NCI-H345 (cell line): ENCODE results near the gene MRGPRG.
"Not testable (repeated sequence)": the region's sequence is repeated elsewhere in the genome, so short reads cannot be mapped to it uniquely, and the experiment has no call there.

Experiments used
- DNase-seq: peaks from one replicate; lab custom pipeline; 2025; lab: John Stamatoyannopoulos, UW

MRGPRG gene

DNA sequence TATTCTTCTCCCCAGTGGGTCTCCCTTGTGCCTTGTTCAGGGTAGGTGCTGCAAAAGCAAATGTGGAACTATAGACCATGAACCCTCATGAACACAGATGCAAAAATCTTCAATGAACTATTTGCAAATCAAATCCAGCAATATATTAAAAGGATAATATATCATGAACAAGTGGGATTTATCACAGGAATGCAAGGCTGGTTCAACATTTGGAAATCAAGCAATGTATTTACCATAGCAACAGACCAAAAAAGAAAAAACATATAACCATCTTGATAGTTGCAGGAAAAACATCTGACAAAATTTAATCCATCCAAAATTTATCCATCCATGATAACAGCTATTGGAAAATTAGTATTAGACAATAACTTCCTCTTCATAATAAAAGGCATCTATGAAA is 42.1 kb downstream of the MRGPRG start:
- DNase-seq, result no peak

- no peak for DNase-seq
Measured at GRCh38 chr11:3175194-3175593, 43.4 kb downstream of the MRGPRG start.

GRCh38 chr11:3174387-3174786 is 44.2 kb downstream of the MRGPRG start:
- DNase-seq, result no peak

DNA sequence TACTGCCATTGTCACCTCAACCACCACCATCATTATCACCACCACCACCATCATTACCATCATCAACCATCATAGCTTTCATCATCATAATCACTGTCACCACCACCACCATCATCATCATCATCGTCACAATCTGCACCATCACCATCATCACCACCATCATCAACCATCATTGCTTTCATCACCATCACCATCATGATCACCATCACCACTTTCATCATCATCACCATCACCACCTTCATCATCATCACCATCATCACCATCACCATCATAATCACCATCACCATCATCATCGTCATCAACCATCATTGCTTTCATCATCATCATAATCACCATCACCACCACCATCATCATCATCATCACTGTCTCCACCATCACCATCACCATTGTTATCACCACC is 44.8 kb downstream of the MRGPRG start:
- no peak for DNase-seq

- DNase-seq, result no peak
Measured at GRCh38 chr11:3171931-3172560, 46.6 kb downstream of the MRGPRG start.

DNA sequence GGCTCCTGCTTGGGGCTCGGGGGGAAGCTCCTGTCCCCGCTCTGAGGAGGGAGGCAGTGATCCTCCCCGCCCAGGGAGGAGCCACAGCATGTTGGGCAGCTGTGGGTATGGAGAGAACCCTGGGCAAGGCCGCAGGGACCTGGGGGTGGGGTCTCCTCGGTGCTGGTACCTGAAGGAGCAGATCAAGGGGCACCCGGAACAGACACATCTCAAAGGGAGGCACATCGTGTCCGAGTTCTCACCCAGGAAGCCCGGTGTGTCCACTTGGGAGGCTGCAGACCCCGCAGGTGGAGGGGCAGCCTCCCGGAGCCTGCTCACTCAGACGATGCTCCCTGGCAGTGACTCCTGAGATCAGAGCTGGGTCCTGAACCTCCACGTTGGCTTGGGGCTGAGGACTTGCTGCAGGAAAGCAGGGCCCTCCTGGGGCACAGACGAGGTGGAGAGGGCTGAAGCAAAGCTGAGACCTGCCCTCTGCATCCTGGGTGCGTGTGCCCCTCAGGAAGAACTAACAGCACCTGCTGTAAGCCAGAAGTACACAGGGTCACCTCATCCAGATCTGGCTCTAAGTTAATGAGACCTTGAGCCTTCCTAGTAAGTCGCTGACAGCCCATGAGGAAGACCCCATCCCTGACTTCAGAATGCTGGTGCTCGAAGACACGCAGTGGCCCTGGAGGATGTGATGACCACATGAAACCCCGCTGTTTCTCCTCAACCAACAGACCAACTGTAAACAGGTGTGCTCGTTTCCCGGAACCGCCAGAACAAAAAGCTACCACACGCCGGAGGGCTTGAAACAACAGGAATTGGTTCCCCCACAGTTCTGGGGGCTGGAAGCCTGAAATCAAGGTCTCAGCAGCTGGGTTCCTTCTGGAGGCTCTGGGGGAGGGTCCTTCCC is 47.6 kb downstream of the MRGPRG start:
- no peak for DNase-seq

- DNase-seq, result no peak
Measured at GRCh38 chr11:3170044-3170755, 48.4 kb downstream of the MRGPRG start.

DNA sequence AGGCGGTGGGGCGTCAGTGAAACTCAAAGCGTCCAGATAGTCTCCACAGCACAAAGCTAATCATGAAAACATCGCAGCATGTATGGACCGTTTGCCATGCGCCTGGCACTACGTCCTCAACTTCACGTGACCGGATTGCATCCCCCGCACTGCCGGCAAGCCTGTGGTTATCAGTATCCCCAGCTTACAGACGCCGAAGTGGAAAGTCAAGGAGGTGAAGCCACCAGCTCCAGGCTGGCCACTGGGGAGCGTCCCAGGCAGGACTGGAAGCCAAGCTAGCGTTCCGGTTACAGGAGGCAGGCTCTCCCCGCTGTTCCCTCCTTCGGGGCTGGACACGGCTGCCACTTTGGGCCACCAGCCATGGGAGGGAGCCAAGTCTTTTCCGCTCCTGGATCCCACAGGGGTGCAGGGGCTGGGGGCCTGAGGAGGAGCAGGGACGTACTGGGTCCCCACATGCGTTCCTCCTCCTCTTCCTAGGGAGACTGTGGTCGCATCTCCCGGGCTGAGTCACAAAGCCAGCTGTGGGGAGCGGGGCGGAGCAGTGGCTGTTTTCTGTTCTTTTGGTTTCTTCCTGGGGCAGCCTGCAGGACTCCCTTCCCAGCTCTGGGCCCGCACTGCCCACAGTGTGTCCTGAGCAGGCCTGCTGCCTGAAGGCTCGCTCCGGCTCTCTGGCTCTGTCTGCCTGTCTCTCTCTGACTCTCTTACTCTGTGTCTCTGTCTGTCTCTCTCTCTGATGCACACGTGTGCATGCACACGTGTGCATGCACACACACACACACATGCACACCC is 49.2 kb downstream of the MRGPRG start:
- DNase-seq, result no peak

DNA sequence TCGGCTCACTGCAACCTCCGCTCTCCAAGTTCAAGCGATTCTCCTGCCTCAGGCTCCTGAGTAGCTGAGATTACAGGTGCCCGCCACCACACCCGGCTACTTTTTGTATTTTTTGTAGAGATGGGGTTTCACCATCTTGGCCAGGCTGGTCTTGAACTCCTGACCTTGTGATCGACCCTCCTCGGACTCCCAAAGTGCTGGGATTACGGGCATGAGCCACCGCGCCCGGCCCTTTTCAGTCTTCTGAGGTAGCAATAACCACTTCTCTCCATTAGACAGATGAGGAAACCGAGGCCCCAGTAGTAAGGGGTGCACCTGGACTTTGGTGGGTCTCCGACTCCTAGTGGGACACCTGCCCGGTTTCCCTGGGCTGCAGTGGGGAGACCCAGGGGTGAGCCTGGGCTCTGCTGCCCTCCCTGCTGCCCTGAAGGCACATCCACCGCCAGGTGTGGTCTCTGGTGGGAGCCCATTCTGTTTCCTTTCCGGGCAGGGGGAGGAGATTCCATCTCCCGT is 49.8 kb downstream of the MRGPRG start:
- DNase-seq, result not testable (repeated sequence)
